GM19025 (cell line): ENCODE measurements around the gene CAPZB.

Experiments
- ATAC-seq: cut with Tn5 transposase; IDR thresholded peaks from one replicate; pipeline ENCODE4 v1.9.1; 2021; ENCODE audit warnings: mild to moderate bottlenecking, low read depth, moderate library complexity; ENCODE audit not compliant: unreplicated experiment

CAPZB gene

GRCh38 chr1:19356266-19356665 is 129.1 kb downstream of the CAPZB start:
- ATAC-seq, result no peak

- no peak for ATAC-seq
Measured at GRCh38 chr1:19354531-19354981, 130.8 kb downstream of the CAPZB start.

- ATAC-seq, result no peak
Measured at GRCh38 chr1:19353596-19353995, 131.7 kb downstream of the CAPZB start.

GRCh38 chr1:19352839-19353238 is 132.5 kb downstream of the CAPZB start:
- ATAC-seq, result no peak

- ATAC-seq, result no peak
Measured at GRCh38 chr1:19351873-19352272, 133.5 kb downstream of the CAPZB start.

- no peak for ATAC-seq
Measured at GRCh38 chr1:19350566-19350965, 134.8 kb downstream of the CAPZB start.

GRCh38 chr1:19349999-19350398 is 135.3 kb downstream of the CAPZB start:
- no peak for ATAC-seq

- ATAC-seq, result no peak
Measured at GRCh38 chr1:19348441-19349198, 136.7 kb downstream of the CAPZB start.

GRCh38 chr1:19347533-19348172 is 137.7 kb downstream of the CAPZB start:
- ATAC-seq, result no peak

- no peak for ATAC-seq
Measured at GRCh38 chr1:19346026-19346425, 139.3 kb downstream of the CAPZB start.

GRCh38 chr1:19345391-19345790 is 139.9 kb downstream of the CAPZB start:
- no peak for ATAC-seq

- no peak for ATAC-seq
Measured at GRCh38 chr1:19344831-19345230, 140.5 kb downstream of the CAPZB start.

GRCh38 chr1:19344372-19344810 is 140.9 kb downstream of the CAPZB start:
- ATAC-seq, result no peak

GRCh38 chr1:19343617-19344350 is 141.6 kb downstream of the CAPZB start:
- no peak for ATAC-seq

GRCh38 chr1:19342894-19343616 is 142.3 kb downstream of the CAPZB start:
- no peak for ATAC-seq

GRCh38 chr1:19342062-19342750 is 143.1 kb downstream of the CAPZB start:
- ATAC-seq, result no peak

- no peak for ATAC-seq
Measured at GRCh38 chr1:19341201-19342061, 143.9 kb downstream of the CAPZB start.

GRCh38 chr1:19340387-19340937 is 144.9 kb downstream of the CAPZB start:
- no peak for ATAC-seq
